ENCODE data around the gene PHACTR3. TPM values are rescaled to one million over a fixed set of nuclear protein-coding genes. Genes with fewer than 3 reads are reported as not detected.

Gene PHACTR3
- total RNA-seq, 2 donors from 2014 or later = not detected

- no peak overlapping the region for H3K4me3 Mint-ChIP-seq
- H3K9me3 Mint-ChIP-seq = no peaks in the 10 kb centered on the region
- no peaks in the 10 kb centered on the region for H3K4me1 Mint-ChIP-seq
- H3K27ac Mint-ChIP-seq = no peak overlapping the region
- no peak for ATAC-seq (replicated peaks)
- H3K36me3 Mint-ChIP-seq (ENCODE audit: low read depth) = no peaks in the 10 kb centered on the region
- H3K27me3 Mint-ChIP-seq = peaks cover 26% of the 10 kb centered on the region
These were observed 181.9 kb downstream of the PHACTR3 start for GRCh38 chr20:59785986-59786795.

GRCh38 chr20:59786801-59787537 lies 182.6 kb downstream of the PHACTR3 start:
- Mint-ChIP-seq H3K27me3 (peaks cover 29% of the 10 kb centered on the region), H3K4me1 (no peaks in the 10 kb centered on the region), H3K4me3 (no peak overlapping the region), H3K36me3 (ENCODE audit: low read depth) (no peaks in the 10 kb centered on the region), H3K27ac (no peak overlapping the region), H3K9me3 (no peaks in the 10 kb centered on the region)
- no peak for ATAC-seq (replicated peaks)

- Mint-ChIP-seq H3K27ac (no peak overlapping the region), H3K36me3 (ENCODE audit: low read depth) (no peaks in the 10 kb centered on the region), H3K4me3 (no peak overlapping the region), H3K27me3 (peaks cover 31% of the 10 kb centered on the region), H3K9me3 (no peaks in the 10 kb centered on the region), H3K4me1 (no peaks in the 10 kb centered on the region)
- ATAC-seq (replicated peaks) = no peak
These were observed 183.2 kb downstream of the PHACTR3 start for GRCh38 chr20:59787538-59787890.

- no peak for ATAC-seq (replicated peaks)
- H3K36me3 Mint-ChIP-seq (ENCODE audit: low read depth) = no peaks in the 10 kb centered on the region
These were observed 183.9 kb downstream of the PHACTR3 start for GRCh38 chr20:59788196-59788735.

GRCh38 chr20:59788811-59789397 lies 184.6 kb downstream of the PHACTR3 start:
- Mint-ChIP-seq H3K4me1 (no peaks in the 10 kb centered on the region), H3K27me3 (peaks cover 31% of the 10 kb centered on the region), H3K36me3 (ENCODE audit: low read depth) (no peaks in the 10 kb centered on the region), H3K27ac (no peak overlapping the region), H3K9me3 (no peaks in the 10 kb centered on the region), H3K4me3 (no peak overlapping the region)
- no peak for ATAC-seq (replicated peaks)

More at GRCh38 chr20:59788196-59788735, 183.9 kb downstream of the PHACTR3 start:
- Mint-ChIP-seq H3K4me1 (no peaks in the 10 kb centered on the region), H3K27ac (no peak overlapping the region), H3K4me3 (no peak overlapping the region), H3K27me3 (peaks cover 31% of the 10 kb centered on the region), H3K9me3 (no peaks in the 10 kb centered on the region)

- ATAC-seq (replicated peaks) = no peak
- H3K36me3 Mint-ChIP-seq (ENCODE audit: low read depth) = no peaks in the 10 kb centered on the region
- H3K9me3 Mint-ChIP-seq = no peaks in the 10 kb centered on the region
- H3K27me3 Mint-ChIP-seq = peaks cover 31% of the 10 kb centered on the region
- no peak overlapping the region for H3K27ac Mint-ChIP-seq
- H3K4me3 Mint-ChIP-seq = no peak overlapping the region
- H3K4me1 Mint-ChIP-seq = no peaks in the 10 kb centered on the region
These were observed 185.3 kb downstream of the PHACTR3 start for GRCh38 chr20:59789686-59790085.

- ATAC-seq (replicated peaks) = no peak
- no peaks in the 10 kb centered on the region for H3K4me1 Mint-ChIP-seq
- H3K27ac Mint-ChIP-seq = no peak overlapping the region
- H3K36me3 Mint-ChIP-seq (ENCODE audit: low read depth) = no peaks in the 10 kb centered on the region
- no peaks in the 10 kb centered on the region for H3K9me3 Mint-ChIP-seq
- no peak overlapping the region for H3K4me3 Mint-ChIP-seq
- H3K27me3 Mint-ChIP-seq = peaks cover 28% of the 10 kb centered on the region
These were observed 186.0 kb downstream of the PHACTR3 start for GRCh38 chr20:59790346-59790745.

GRCh38 chr20:59792300-59792699 lies 188.0 kb downstream of the PHACTR3 start:
- no peak overlapping the region for H3K27ac Mint-ChIP-seq
- no peak for ATAC-seq (replicated peaks)
- H3K9me3 Mint-ChIP-seq = peaks cover 9% of the 10 kb centered on the region
- H3K36me3 Mint-ChIP-seq (ENCODE audit: low read depth) = no peaks in the 10 kb centered on the region
- no peak overlapping the region for H3K4me3 Mint-ChIP-seq
- no peaks in the 10 kb centered on the region for H3K4me1 Mint-ChIP-seq
- H3K27me3 Mint-ChIP-seq = peaks cover 20% of the 10 kb centered on the region

- peaks cover 9% of the 10 kb centered on the region for H3K9me3 Mint-ChIP-seq
- no peak overlapping the region for H3K27ac Mint-ChIP-seq
- H3K4me3 Mint-ChIP-seq = no peak overlapping the region
- H3K36me3 Mint-ChIP-seq (ENCODE audit: low read depth) = no peaks in the 10 kb centered on the region
- ATAC-seq (replicated peaks) = no peak
- H3K4me1 Mint-ChIP-seq = no peaks in the 10 kb centered on the region
- peaks cover 9% of the 10 kb centered on the region for H3K27me3 Mint-ChIP-seq
These were observed 190.2 kb downstream of the PHACTR3 start for GRCh38 chr20:59794555-59794954.

- Mint-ChIP-seq H3K27me3 (peaks cover 23% of the 10 kb centered on the region), H3K4me1 (no peaks in the 10 kb centered on the region), H3K27ac (no peak overlapping the region), H3K4me3 (no peak overlapping the region), H3K36me3 (ENCODE audit: low read depth) (no peaks in the 10 kb centered on the region), H3K9me3 (peaks cover 20% of the 10 kb centered on the region)
- ATAC-seq (replicated peaks) = no peak
These were observed 196.0 kb downstream of the PHACTR3 start for GRCh38 chr20:59800309-59800708.

GRCh38 chr20:59802018-59802417 lies 197.7 kb downstream of the PHACTR3 start:
- H3K27me3 Mint-ChIP-seq = peaks cover 25% of the 10 kb centered on the region
- no peak overlapping the region for H3K4me3 Mint-ChIP-seq
- no peak overlapping the region for H3K27ac Mint-ChIP-seq
- H3K9me3 Mint-ChIP-seq = peaks cover 13% of the 10 kb centered on the region
- H3K36me3 Mint-ChIP-seq (ENCODE audit: low read depth) = no peaks in the 10 kb centered on the region
- H3K4me1 Mint-ChIP-seq = no peaks in the 10 kb centered on the region
- no peak for ATAC-seq (replicated peaks)

- H3K27ac Mint-ChIP-seq = no peak overlapping the region
- peaks cover 25% of the 10 kb centered on the region for H3K27me3 Mint-ChIP-seq
- H3K36me3 Mint-ChIP-seq (ENCODE audit: low read depth) = no peaks in the 10 kb centered on the region
- no peak for ATAC-seq (replicated peaks)
- peaks cover 10% of the 10 kb centered on the region for H3K9me3 Mint-ChIP-seq
- H3K4me3 Mint-ChIP-seq = no peak overlapping the region
- H3K4me1 Mint-ChIP-seq = no peaks in the 10 kb centered on the region
These were observed 198.3 kb downstream of the PHACTR3 start for GRCh38 chr20:59802471-59803221.

- Mint-ChIP-seq H3K36me3 (ENCODE audit: low read depth) (no peaks in the 10 kb centered on the region), H3K27ac (no peak overlapping the region), H3K9me3 (peaks cover 10% of the 10 kb centered on the region), H3K4me3 (no peak overlapping the region), H3K27me3 (peaks cover 25% of the 10 kb centered on the region), H3K4me1 (no peaks in the 10 kb centered on the region)
- no peak for ATAC-seq (replicated peaks)
These were observed 200.0 kb downstream of the PHACTR3 start for GRCh38 chr20:59804347-59804746.
